ENCODE measurements around the gene SPEF1. TPM values are rescaled to one million over a fixed set of nuclear protein-coding genes. Genes with fewer than 3 reads are reported as not detected.

The SPEF1 gene
- total and polyA plus RNA-seq, 2 of the 13 experiments (the other 11 are each of a cell fraction or from before 2014, with no cell fraction given) = 0.11 to 0.27 TPM

- 0 out of 2 replicates have a peak, but pooled peaks have one; percentile 17 for TF ChIP-seq ZSCAN9 (CRISPR knock-in tag; IDR thresholded peaks at IDR 0.05; ENCODE audit: borderline replicate concordance)
- peak; percentile 84; the same call in 1 of the 2 replicates for TF ChIP-seq ZNF280B (CRISPR knock-in tag; IDR thresholded peaks at IDR 0.05; ENCODE audit: borderline replicate concordance)
- TF ChIP-seq POGK (CRISPR knock-in tag; conservative IDR thresholded peaks at IDR 0.05) = 0 out of 2 replicates have a peak, but pooled peaks have one; percentile 21
- 0 out of 2 replicates have a peak, but pooled peaks have one; percentile 14 for TF ChIP-seq TARDBP (CRISPR knock-in tag; IDR thresholded peaks at IDR 0.05)
- peak; percentile 48; the same call in 1 of the 2 replicates for TF ChIP-seq GATAD2A (CRISPR knock-in tag; IDR thresholded peaks at IDR 0.05)
- no peak for TF ChIP-seq FOXO1 (CRISPR knock-in tag; IDR thresholded peaks at IDR 0.05)
- TF ChIP-seq PCBP2 (optimal IDR thresholded peaks at IDR 0.05; ENCODE audit: low read depth, low read length, poor library complexity, severe bottlenecking) = no peak
- TF ChIP-seq KAT8 (CRISPR knock-in tag; IDR thresholded peaks at IDR 0.05) = peak; percentile 45; the same call in 1 of the 2 replicates
- no peak for TF ChIP-seq ZNF407 (CRISPR knock-in tag; IDR thresholded peaks at IDR 0.05; ENCODE audit: not compliant biosample characterization)
- 0 out of 2 replicates have a peak, but pooled peaks have one; percentile 12 for TF ChIP-seq ZGPAT (CRISPR knock-in tag; IDR thresholded peaks at IDR 0.05)
- no peak for TF ChIP-seq MEF2D (CRISPR knock-in tag; IDR thresholded peaks at IDR 0.05)
- TF ChIP-seq CTCF (CRISPR knock-in tag; IDR thresholded peaks at IDR 0.05) = 0 out of 2 replicates have a peak, but pooled peaks have one; percentile 7
- no peak for TF ChIP-seq AKAP8 (CRISPR knock-in tag; IDR thresholded peaks at IDR 0.05)
Measured at GRCh38 chr20:3797592-3798372, 16.5 kb upstream of the SPEF1 start (continued).
